Left forelimb (tissue), 1 donor: ENCODE results near the gene TAS2R41.

Source experiments
- DNase-seq: peaks from one replicate; pipeline ENCODE4 v3.0.0-alpha.2; 2018; ENCODE audit warnings: low spot score

The TAS2R41 gene, protein sequence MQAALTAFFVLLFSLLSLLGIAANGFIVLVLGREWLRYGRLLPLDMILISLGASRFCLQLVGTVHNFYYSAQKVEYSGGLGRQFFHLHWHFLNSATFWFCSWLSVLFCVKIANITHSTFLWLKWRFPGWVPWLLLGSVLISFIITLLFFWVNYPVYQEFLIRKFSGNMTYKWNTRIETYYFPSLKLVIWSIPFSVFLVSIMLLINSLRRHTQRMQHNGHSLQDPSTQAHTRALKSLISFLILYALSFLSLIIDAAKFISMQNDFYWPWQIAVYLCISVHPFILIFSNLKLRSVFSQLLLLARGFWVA

DNA sequence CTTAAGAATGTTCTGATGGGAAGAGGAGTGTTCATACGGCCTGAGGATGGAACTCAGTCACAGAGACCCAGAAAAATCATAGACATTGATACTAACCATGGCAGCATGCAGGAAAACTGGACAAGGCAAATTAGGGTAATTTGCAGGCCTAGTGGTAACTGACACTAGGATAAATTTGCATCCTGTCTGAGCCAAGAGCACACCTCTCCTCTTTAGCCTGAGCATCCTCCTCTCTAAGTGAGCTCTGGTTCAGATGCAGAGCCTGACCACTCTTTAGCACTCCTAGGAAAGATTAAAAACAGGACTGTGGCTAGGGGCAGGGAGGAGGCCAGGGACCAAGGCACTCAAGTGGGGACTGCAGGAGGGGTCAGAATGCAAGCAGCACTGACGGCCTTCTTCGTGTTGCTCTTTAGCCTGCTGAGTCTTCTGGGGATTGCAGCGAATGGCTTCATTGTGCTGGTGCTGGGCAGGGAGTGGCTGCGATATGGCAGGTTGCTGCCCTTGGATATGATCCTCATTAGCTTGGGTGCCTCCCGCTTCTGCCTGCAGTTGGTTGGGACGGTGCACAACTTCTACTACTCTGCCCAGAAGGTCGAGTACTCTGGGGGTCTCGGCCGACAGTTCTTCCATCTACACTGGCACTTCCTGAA is at the start of gene TAS2R41:
TSS of gene TAS2R41 (plus strand) at position 373 of the 650 bp plus-strand sequence. CDS start at position 373, 0 bp downstream.
- no peak for DNase-seq

DNA sequence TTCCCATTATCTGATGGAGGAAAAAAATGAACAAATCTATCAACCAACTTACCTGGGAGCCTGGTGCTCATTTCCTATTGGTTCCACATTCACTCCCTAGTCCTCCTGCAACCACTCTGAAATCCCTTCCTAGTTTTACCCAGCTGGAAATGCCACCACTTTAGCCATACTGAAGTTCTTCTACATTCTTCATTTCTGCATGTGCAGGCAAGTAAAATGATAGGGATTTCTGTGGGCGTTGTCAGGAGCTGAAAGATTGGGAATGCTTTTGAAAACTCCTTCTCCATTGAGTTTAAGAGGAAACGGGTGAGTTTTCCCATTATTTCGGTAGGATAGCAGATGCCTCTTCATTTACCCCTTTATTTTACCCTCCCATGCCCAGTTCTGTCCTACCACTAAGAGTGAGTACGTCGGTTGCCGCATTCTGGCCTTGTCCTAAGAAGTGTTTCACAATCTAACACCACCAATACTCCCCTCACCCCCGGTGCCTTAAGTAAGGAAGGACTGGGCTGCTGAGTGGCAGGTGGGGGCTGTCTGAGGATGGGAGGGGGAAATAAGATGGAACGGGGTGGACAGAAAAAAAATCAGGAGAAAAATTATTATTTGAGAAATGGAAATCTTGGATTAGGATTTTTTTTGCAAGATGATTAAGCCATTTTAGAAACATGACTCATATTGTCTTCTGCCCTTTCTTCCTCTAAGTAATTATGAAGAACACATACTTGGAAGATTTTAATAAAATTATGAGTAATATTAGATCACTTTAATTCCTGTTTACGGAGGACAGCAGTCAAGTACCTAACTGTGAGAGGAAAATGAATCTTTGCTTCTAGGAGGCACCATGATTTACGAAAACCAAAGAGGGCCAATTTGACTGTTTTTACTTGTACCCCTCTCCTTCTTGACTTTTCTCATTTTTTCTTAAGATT is 47.6 kb upstream of the TAS2R41 start:
- DNase-seq: no peak

DNA sequence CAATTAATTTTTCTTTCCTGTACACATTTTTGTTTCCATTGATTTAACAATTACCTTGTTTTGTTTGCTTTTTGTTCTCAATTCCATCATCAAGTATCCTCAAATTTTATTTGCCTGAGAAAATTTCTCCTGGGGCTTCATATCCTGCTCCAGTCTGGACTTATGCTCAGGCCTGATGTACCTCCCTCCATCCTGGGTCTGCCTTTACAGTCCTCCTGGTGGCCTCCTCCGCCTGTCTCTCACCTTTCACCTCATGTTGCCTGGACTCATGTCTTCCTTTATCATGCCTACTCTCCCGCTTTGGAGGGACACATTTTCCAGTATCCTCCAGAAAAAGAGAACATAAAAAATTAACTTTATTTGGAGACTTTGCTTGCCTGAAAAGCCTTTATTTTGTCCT is 46.6 kb upstream of the TAS2R41 start:
- no peak for DNase-seq

DNA sequence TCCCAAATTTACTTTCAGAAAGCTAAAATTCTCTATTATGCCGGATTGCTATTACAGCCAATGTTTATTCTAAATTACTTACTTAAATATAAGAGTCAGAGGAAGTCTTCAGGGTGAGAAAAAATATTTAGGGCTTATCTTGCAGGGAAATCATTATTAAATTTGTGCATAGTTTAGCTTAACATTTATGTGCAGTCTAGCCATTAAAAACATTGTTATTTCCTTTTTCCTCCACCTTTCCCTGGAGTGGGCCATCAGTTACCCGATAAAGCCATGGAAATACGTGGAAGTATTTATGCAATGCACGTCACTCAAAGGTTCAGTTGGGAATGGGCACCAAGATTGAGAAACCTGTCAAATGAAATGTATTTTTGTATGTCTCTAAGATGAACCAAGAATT is 43.9 kb upstream of the TAS2R41 start:
- no peak for DNase-seq

DNA sequence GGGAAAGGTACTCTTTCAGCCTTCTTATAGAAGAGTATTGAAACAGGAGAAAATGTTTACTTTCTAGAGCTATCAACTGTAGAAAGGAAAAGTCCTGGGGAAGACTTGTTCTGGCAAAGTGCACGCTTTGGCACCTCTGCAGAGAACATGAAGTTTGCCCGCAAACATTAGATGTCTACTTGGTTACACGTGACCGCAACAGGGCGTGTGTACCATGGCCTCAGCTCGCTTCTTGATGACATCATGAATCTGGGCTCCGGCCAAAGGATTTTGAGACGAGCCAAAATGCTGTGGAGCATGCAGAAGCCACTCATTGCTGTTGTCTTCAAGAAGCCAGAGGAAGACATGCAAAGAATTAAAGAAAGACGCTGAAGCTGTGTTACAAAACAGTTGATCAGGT is 43.0 kb upstream of the TAS2R41 start:
- DNase-seq: no peak

DNA sequence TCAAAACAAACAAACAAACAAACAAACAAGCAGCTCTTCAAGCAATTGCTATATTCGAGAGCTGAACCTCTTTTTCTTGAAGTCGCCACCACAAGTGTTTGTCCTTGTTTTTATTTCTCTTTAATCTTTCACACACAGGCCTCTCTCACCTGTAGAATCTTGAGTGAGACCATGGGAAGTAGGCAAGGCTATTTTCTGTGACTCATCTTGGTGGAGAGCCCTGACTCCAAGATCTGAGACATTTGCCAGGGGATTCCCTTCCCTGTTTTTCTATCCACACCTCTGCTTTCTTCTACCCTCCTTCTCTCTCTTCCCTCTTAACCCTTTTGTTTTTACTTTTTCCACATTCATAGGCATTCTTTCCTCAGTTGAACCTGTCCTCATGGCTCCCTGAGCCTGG is 42.4 kb upstream of the TAS2R41 start:
- no peak for DNase-seq

DNA sequence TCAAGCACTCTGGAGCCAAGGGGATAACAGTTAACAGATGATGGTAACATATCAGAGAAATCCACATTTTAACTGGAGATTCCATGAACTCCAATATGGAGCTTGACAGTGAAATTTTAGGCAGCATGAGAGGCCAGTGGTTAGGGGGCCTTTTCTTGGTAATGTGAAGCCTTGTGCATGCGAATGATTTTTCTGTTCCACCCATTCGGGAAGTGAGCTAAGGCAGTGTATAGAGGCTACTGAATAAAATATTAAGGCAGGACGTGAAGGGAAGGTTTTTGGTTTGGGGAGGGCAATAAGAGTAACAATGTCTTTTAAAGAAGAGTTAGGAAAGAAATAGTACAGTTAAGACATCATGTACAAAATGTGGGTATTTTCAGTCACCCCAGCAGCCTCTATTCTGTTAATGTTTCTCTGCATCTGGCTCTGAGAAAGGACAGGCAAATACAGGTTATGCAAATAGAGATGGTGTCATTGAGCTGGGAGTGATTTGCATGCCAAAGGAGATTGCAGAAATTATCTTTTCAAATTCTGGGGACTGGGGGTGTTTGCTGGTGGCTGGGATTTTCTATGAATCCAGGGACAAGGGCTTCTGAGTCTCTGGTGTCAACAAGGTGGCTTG is 41.2 kb upstream of the TAS2R41 start:
- DNase-seq: no peak

DNA sequence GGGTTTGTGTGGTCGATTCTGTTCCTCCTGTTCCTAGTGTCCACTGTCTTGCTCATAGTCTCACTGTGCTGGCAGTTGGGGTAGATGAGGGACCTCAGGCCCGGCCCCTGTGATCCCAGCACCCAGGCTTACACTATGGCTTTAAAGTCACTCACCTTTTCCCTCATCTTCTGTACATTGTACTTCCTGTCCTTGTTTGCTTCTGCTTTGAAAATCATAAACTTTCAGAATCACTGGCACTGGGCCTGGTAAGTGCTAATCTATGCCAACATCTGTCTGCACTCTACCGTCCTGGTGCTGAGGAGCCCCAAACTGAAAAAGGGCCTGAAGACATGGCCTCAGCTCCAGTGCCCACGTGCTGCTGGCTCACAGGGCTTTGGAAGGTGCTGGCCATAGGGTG is 40.1 kb upstream of the TAS2R41 start:
- DNase-seq: no peak

DNA sequence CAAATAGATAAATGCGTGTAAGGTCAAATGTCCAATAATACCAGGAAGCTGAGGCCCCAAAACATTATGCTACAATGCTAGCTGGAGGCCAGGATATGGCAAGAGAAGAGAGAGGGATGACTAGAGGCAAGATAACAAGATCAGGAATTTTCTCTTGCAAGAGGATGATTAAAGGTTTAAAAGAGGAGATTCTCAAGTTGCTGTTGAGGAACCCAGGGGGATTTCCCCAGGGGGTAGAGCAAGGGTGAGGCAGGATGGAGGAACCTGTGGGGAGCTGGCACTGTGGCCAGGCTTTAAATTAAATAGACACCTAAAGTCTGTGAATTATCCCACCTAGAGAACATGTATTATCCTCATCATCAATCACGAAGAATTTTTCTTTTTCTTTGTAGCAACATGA is 37.8 kb upstream of the TAS2R41 start:
- DNase-seq: no peak

DNA sequence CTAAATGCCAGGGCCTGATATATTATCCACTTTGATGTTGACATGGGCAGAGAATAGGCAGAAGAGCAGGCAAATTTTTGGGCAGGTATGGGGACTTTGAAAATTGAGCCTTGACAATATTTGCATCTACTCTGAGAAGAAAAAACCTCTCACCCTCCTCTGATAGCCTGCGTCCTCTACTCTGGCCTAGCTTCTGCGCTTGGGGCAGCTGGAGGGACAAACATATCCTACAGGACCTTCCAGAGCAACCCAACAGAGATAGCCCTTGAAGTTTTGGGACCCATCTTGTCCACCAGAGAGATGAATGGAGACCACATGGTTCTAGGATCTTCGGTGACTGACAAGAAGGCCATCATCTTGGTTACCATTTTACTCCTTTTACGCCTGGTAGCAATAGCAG is 34.5 kb upstream of the TAS2R41 start, which contains the start of gene TAS2R60:
TSS of gene TAS2R60 (plus strand) at position 301 of the 400 bp plus-strand sequence. CDS start at position 301, 0 bp downstream.
- no peak for DNase-seq

DNA sequence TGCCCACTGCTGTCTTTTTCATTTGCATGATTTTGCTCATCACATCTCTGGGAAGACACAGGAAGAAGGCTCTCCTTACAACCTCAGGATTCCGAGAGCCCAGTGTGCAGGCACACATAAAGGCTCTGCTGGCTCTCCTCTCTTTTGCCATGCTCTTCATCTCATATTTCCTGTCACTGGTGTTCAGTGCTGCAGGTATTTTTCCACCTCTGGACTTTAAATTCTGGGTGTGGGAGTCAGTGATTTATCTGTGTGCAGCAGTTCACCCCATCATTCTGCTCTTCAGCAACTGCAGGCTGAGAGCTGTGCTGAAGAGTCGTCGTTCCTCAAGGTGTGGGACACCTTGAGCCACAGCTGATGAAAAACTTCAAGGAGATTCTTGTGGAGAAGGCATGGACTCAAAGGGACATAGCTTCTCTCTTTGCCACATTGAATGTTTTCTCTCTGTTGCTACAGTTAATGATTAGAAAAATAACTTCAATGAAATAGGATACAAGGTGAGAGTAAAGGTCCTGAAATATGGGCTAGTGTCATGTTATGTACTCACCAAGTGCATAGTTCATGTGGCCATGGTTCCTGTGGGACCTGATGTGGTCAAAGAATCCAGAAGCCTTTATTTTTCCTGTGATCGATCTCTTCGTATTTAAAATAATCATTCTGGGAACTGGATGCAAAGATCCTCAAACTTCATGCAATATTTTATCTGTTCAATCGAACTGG is 33.5 kb upstream of the TAS2R41 start:
- no peak for DNase-seq

DNA sequence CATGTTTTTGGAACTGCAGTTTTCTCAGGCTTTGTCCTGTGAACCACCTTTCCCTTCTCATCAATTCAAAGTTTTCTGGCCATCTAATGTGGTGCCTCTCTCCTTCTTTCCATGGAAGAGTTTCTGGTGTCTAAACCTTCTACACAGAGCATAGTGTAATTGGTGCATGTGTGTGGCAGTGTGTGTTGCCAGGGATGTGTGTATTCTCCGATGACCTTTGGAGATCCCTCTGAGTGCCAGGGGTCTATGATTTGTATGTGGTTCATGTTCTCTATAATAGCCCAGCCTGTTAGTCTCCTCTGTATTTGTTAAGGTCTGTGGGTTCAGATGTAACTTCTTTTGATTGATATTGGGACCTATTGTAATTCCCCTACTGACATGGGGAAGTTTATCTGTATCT is 32.9 kb upstream of the TAS2R41 start:
- no peak for DNase-seq

DNA sequence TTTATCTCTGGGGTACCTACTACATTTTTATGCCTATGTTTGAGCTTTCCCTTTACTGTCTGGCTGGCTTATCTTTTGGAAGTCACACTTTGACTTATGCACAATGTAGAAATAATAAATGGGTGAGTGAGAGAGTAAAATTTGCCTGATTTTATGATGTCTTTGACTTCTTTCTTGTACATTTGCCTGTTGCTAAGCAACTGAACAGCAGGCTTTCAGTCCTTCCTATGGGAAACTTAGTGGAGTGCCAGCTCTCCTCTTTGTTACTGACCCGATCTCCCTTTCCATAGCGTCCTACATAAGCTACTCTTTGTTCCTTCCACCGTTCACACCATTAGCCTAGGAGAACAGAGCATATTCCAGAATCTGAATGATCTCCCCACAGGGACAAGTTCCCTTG is 30.2 kb upstream of the TAS2R41 start:
- no peak for DNase-seq

DNA sequence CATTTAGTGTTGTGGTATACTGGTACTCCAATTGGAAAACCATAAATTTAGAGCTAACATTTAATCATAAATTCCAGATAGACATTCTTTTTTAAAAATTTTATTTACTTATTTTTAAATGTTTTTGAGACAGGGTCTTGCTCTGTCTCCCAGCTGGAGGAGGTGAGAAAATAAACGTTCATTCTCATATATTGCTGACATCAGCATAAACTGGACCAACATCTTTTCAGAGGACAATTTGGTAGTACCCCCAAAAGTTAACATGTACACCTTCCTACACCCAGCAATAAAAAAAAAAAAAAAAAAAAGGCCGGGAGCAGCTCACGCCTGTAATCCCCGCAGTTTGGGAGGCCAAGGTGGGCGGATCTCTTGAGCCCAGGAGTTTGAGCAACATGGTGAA is 29.2 kb upstream of the TAS2R41 start:
- DNase-seq: no peak

DNA sequence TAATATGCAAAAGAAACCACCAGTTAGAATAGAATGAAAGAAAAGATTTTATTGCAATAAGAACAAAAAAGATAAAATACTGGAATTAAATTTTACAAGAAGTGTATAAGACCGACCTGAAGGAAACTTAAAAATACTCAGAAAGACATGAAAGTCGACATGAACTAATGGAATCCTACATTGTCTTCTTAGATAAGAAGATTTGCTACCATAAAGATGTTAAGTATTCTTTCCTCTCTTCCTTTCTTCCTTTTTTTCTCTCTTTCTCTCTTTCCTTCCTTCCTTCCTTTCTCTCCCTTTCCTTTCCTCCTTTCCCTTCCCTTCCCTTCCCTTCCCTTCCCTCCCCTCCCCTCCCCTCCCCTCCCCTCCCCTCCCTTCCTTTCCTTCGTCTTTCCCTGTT is 27.9 kb upstream of the TAS2R41 start:
- DNase-seq: no peak

DNA sequence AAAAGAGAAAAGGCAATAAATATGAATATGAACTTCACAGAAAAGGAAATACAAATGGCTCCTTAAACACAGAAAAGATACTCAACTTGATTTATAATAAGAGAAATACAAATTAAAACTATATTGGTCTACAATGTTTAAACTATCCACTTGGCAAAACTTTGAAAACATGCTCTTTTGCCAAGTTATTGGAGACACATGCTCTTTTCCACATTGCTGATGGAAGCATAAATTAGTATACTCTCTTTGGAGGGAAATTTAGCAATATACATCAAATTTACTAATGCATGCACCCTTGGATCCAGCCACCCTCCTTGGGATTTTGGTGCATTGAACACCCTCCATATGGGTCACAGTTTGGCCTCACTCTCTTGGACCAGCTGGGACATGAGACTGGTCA is 26.6 kb upstream of the TAS2R41 start:
- no peak for DNase-seq

DNA sequence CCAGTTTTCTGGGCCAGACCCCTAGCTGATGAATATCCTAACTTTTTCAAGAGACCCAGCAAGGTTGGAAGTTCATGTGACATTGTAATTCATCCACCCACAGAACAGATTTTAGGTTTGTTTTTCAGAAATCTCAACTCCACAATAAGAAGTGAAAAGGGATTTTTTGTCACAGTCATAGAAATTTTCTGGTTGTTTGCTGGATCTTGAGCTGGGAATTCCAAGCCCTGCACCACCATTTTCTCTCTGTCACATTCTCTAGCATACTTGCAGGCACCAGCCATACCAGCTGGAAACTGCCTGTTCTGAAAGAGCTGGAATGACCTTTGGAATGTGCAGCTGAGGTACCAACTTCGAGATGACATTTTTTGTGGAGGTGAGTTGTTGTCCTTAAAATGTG is 25.9 kb upstream of the TAS2R41 start:
- no peak for DNase-seq

DNA sequence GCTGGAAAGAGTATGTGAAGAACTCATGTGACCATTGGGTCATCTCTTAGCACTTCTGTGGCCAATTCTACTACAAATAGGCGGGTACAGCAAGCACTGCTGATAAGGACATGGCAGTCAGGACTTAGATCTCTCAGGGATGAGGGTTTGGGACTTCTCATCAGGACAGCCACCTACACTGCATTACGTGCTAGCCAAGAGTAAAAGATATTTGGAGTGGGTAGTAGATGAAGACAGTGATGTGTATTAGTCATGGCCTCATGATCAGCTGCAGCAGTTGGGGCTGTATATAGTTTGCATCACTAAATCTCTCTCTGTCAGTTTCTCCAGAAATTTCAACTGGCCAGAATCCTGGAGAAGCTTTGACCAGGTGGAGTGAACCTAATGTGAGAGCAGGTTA is 25.2 kb upstream of the TAS2R41 start:
- no peak for DNase-seq

DNA sequence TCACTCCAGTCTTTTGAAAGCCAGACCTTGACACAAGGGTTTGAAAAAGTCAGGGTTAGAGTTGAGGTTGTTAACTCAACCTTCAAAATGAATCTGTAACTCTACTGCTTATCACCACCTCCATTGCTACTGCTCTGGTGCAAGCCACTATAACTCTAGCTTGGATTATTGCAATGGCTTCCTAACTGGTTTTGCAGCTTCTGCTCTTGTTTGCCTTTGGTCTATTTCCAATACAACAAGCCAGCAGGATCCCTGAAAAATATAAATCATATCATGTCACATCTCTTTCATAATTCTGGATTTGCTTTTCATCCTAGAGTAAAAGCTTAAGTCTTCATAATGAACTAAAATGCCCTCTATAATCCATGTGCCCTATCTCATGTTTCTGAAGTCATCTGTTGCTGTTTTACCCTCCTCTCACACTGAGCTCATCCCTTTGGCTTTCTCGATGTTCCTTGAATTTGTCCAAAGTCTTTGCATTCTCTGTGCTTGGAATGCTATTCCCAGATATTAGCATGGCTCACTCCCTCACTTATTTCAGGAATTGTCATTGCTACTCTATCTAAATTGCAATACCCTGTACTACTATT is 23.5 kb upstream of the TAS2R41 start:
- DNase-seq: no peak

DNA sequence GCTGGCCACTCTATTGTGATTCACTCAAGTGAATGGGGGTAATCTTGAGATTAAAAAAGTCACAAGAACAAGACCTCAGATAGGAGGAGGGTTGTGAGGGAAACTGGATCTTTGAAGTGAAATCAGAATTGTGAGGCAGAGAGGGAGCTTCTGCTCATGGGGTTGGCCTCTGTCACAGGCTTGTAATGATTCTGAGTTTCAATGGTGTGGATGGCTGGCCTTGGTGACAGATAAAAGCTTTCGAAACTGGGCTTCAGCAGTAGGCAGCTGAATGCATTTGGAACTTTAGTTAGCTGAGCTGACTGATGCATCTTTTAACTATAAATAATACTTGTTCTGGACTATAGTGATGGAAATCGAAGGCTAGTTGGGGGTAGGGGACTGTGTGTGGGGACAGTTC is 22.2 kb upstream of the TAS2R41 start:
- DNase-seq: no peak

DNA sequence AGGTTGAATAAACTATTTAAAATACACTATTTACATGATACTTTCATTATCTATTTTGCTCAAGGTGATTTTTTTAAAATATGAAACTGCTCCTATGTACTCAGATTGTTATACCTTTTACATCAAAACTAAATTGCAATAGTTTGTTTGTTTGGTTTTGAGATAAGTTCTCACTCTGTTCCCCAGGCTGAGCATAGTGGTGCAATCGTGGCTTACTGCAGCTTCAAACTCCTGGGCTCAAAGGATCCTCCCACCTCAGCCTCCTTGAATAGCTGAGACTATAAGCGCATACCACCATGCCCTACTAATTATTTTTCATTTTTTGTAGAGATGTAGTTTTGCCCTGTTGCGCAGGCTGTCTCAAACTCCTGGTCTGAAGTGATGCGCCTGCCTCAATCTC is 21.7 kb upstream of the TAS2R41 start:
- DNase-seq: no peak
